SK-N-SH (cell line): Measurements from ENCODE around the gene TRPM3.

Source experiments
- JUND ChIP-seq: IDR thresholded peaks from 2 replicates; pipeline ENCODE4 v1.4.0; 2012
- PBX3 ChIP-seq: IDR thresholded peaks from 2 replicates; pipeline ENCODE4; 2012
- POLR2AphosphoS5 ChIP-seq: IDR thresholded peaks from 2 replicates; pipeline ENCODE4 v1.6.1; 2012; ENCODE audit warnings: low read depth, low read length
- RAD21 ChIP-seq: IDR thresholded peaks from 2 replicates; pipeline ENCODE4 v1.6.1; 2012; ENCODE audit warnings: mild to moderate bottlenecking, low read length
- SMC3 ChIP-seq: IDR thresholded peaks from 2 replicates; pipeline ENCODE4 v1.6.1; 2012; ENCODE audit warnings: low read depth, low read length, improper control_type of control experiment
- TF ChIP-seq, protein P1 (sequence below): fragments of 200-600 bp; sonication (generic); IDR thresholded peaks from 2 replicates; pipeline ENCODE4 v1.6.1; 2017; ENCODE audit warnings: antibody characterized with exemption, mild to moderate bottlenecking, moderate library complexity

DNA sequence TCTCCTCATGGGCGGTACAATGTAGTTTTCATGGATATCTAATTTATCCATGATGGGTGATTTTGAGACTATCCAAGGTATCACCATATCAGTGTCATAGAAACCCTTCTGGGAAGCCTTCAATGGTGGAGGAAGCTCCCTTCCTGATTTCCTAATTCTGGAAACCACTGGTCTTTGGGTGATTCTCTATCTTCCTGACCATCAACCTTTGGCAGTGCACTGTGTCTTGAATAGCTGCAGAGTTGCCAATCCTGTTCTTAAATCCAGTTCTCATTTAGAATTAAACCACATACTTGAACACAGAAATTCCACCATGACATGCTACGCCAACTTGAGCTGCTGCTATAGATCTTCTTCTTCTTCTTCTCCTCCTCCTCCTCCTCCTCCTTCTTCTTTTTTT lies 545.3 kb downstream of the TRPM3 start:
- TF ChIP-seq RAD21: no peak
- no peak for TF ChIP-seq PBX3
- TF ChIP-seq, protein P1, sequence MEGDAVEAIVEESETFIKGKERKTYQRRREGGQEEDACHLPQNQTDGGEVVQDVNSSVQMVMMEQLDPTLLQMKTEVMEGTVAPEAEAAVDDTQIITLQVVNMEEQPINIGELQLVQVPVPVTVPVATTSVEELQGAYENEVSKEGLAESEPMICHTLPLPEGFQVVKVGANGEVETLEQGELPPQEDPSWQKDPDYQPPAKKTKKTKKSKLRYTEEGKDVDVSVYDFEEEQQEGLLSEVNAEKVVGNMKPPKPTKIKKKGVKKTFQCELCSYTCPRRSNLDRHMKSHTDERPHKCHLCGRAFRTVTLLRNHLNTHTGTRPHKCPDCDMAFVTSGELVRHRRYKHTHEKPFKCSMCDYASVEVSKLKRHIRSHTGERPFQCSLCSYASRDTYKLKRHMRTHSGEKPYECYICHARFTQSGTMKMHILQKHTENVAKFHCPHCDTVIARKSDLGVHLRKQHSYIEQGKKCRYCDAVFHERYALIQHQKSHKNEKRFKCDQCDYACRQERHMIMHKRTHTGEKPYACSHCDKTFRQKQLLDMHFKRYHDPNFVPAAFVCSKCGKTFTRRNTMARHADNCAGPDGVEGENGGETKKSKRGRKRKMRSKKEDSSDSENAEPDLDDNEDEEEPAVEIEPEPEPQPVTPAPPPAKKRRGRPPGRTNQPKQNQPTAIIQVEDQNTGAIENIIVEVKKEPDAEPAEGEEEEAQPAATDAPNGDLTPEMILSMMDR: no peak
- no peak for TF ChIP-seq JUND
- TF ChIP-seq SMC3: no peak
- TF ChIP-seq POLR2AphosphoS5: no peak
